ENCODE data around the gene IRF2BP2. TPM values are rescaled to one million over a fixed set of nuclear protein-coding genes. Genes with fewer than 3 reads are reported as not detected.
A peak's percentile ranks its signal among the peaks of the same experiment; 100 is the strongest.
"Not testable (repeated sequence)": the region's sequence is repeated elsewhere in the genome, so short reads cannot be mapped to it uniquely, and the experiment has no call there.

The IRF2BP2 gene
- total RNA-seq, 2 experiments from 2014 or later: 83.0 to 95.0 TPM

DNA sequence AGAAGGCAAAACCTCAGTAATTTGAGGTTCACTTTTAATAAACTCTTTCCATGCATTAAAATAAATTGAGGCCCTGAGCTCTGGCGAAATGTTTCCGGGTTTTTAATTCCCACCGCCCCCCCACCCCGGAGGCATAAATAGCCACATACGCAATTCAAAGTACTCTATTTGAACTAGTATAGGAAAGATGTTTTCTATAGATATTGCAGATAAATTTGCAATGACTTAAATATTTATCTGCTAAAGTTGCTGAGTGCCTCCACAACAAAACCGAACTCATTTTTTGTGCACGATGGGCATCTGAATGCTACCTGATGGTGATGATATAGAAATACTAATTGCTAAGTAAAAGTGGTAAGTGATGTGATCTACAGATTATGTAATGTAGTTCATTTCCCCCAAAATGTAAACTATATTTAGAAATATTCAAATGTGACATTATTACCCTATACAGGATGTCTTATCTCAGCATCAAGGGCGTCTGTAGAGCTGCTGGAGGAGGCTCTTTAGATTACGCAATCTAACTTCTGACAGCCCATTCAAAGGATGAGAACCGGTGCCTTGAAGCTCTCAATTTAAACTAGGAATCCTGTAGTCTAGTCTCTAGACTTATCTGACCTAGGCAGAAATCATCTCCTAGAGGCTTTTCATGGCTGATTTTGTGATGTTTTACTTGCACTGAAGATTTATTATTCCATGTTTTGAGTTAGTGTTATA, 8.5 kb downstream of the IRF2BP2 start:
- ChIA-PET CTCF (interaction anchor here (0.5 to 1.9 kb wide), 8 partner anchors 17 to 482 kb away, joined by 3 to 8 read pairs (median 4); no protein-coding TSS in a partner anchor), POLR2A (interaction anchor here (0.5 to 1.1 kb wide), 7 partner anchors 18 to 167 kb away, joined by 3 to 4 read pairs (median 3); no protein-coding TSS in a partner anchor)
- no peaks in the 10 kb centered on the region for H3K9me3 Mint-ChIP-seq
- H3K4me3 Mint-ChIP-seq: peak overlapping the region; percentile 74
- DNase-seq: peak; percentile 55
- peaks cover 38% of the 10 kb centered on the region for H3K36me3 Mint-ChIP-seq (ENCODE audit: low read depth)
- peaks cover 72% of the 10 kb centered on the region for H3K4me1 Mint-ChIP-seq
- no peaks in the 10 kb centered on the region for H3K27me3 Mint-ChIP-seq
- H3K27ac Mint-ChIP-seq: peak overlapping the region; percentile 96

DNA sequence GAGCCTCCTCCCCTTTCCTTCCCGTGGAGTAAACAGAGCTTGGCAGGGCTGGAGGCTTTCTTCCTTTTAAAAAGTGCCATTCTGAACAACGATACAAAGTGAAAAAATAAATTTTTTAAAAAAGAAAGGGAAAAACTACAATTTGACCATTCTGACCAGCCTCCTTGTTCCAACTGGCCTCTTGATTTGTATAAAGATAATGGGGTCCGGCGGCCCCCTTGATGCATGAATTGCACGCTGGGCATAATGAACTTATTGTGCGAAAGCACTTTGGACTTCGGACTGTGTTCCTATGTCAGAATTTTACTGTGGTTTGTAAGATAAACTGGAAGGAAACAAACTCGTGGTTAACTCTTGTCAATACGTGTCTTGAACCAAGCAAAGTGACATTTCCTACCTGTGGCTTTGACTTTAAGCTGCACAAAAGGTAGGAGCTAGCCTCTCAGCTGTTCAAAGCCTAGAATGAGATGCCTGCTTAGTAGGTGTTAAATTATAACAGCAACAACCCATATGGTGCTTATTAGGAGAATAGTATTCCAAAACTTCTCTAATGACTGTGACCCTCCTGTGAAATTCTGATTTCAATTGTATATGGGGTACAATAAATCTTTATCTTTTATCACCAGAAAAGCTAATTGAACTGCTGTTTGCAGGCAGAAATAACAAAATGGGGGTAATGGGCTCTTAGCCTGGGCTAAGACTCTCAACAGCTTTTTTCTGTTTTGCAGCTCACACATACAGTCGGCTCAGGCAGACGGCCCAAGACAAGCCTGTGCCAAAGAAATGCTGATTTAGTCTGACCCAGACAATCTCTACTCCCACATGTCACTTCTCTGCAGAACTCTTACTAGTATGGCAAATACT, 9.3 kb downstream of the IRF2BP2 start:
- Mint-ChIP-seq H3K27ac (peak overlapping the region; percentile 96), H3K4me1 (peaks cover 68% of the 10 kb centered on the region), H3K4me3 (peak overlapping the region; percentile 74), H3K27me3 (no peaks in the 10 kb centered on the region), H3K9me3 (no peaks in the 10 kb centered on the region), H3K36me3 (ENCODE audit: low read depth) (peaks cover 30% of the 10 kb centered on the region)
- CTCF ChIA-PET: interaction anchor here (0.6 to 1.9 kb wide), 9 partner anchors 12 to 483 kb away, joined by 3 to 8 read pairs (median 4); no protein-coding TSS in a partner anchor
- POLR2A ChIA-PET: interaction anchor here (0.5 to 1.1 kb wide), 8 partner anchors 11 to 481 kb away, joined by 3 to 13 read pairs (median 3); no protein-coding TSS in a partner anchor
- DNase-seq: peak; percentile 53

DNA sequence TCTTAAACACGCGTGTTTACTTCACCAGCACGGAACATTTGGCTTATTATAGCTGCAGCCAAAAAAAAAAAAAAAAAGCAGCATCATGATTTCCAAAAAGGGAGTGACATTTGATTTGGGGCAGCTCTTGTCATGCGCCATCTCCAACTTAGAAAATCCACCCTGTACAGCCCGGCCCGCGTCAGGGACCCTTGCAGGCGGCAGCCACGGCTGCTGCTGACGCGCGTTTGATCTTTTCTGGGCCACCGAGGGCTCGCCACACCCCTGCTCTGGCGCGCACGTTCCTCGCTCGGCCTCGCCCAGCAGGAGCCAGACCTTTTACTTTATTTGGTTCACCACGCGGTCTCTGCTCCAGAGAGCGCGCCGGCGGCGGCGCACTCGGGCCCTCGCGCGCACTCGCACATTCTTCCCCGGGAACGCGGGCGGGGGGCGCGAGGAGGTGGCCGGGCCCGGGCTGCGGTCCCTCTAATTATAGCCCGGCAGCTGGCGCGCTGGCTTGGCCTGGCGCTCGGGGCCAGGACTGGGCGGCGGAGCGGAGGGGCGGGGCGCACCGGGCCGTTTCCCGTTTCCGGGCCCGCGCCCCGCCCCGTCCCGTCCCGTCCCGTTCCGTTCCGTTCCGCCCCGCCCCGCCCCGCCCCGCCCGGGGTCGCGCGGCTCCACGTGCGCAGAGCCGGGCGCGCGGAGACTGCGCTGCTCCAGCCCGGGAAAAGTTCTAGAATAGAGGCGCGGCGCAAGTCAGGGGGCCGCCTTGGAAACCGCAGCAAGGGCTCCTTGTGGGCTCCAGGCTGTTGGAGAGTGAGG, 10.2 kb downstream of the IRF2BP2 start:
- ChIA-PET CTCF (interaction anchor here (0.6 to 1.5 kb wide), 6 partner anchors 13 to 358 kb away, joined by 3 to 5 read pairs (median 3); no protein-coding TSS in a partner anchor), POLR2A (interaction anchor here (0.6 to 1.0 kb wide), 4 partner anchors 12 to 482 kb away, joined by 3 to 13 read pairs (median 4); no protein-coding TSS in a partner anchor)
- Mint-ChIP-seq H3K36me3 (ENCODE audit: low read depth) (peaks cover 22% of the 10 kb centered on the region), H3K4me1 (peaks cover 61% of the 10 kb centered on the region), H3K27ac (peak overlapping the region; percentile 96), H3K27me3 (no peaks in the 10 kb centered on the region), H3K4me3 (peak overlapping the region; percentile 82), H3K9me3 (no peaks in the 10 kb centered on the region)
- DNase-seq: peak; percentile 67

DNA sequence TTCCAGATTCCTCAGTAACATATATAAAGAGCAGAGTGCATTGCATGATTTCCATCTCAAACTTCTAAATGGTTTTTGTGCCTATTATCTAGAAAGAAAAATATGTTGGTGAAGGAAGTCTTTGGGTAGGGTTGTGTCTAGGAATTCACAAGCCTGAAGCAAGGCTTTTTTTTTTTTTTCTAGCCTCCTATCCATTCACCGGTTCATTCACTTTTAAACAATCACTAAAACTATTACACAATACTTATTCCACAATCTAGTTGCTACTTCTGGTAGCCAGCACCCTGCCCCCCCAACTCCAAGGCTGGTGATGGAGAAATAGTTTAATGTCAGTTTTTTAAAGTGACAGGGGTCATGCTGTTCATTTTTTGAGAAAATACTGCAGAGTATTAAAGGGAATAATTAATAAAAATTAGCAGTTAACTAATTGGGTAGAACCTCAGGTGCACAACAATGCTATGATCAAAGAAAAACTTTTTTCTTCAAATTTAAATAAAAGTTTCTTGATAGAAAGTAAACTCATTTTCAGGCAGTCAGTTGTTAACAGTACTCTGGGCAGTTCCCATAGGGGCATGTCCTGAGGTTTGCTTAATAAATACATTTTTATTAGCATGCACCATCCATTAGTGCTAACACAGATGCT, 10.9 kb downstream of the IRF2BP2 start:
- peaks cover 60% of the 10 kb centered on the region for H3K4me1 Mint-ChIP-seq
- CTCF ChIA-PET: interaction anchor here (0.7 to 1.5 kb wide), 5 partner anchors 15 to 539 kb away, joined by 3 to 7 read pairs (median 4); no protein-coding TSS in a partner anchor

DNA sequence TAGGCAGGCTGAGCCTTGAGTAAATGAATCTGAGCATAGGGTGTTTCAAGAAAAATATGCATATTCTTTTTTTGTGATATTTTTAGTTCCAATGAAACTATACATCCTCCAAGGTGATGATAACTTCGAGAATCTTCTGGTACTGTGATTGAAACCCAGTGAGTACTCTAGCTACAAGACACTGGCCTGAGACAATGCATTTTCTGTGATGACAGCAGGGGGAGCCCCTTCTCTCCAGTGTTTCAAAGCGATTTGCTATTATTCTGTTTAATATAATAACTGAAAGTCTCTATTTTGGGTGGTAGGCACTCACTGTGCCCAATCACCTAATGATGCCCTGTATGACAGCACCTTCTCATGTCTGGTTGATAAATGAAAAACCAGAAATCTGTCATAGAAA, 12.1 kb downstream of the IRF2BP2 start:
- H3K4me1 Mint-ChIP-seq: peaks cover 53% of the 10 kb centered on the region
- H3K36me3 Mint-ChIP-seq (ENCODE audit: low read depth): peaks cover 8% of the 10 kb centered on the region
- peak; percentile 71 for DNase-seq
- POLR2A ChIA-PET: interaction anchor here (0.6 kb wide), 1 partner anchor 482 kb away, joined by 6 read pairs; no protein-coding TSS in a partner anchor
- no peak overlapping the region for H3K27ac Mint-ChIP-seq
- H3K9me3 Mint-ChIP-seq: no peaks in the 10 kb centered on the region
- no peaks in the 10 kb centered on the region for H3K27me3 Mint-ChIP-seq
- CTCF ChIA-PET: interaction anchor here (0.6 to 1.4 kb wide), 12 partner anchors 11 to 489 kb away, joined by 3 to 7 read pairs (median 3); no protein-coding TSS in a partner anchor
- no peak overlapping the region for H3K4me3 Mint-ChIP-seq

More for the DNA sequence above, 10.9 kb downstream of the IRF2BP2 start:
- H3K27me3 Mint-ChIP-seq: no peaks in the 10 kb centered on the region
- POLR2A ChIA-PET: no interaction called here
- peaks cover 17% of the 10 kb centered on the region for H3K36me3 Mint-ChIP-seq (ENCODE audit: low read depth)
- H3K4me3 Mint-ChIP-seq: peak overlapping the region; percentile 82
- DNase-seq: no peak
- no peaks in the 10 kb centered on the region for H3K9me3 Mint-ChIP-seq
- H3K27ac Mint-ChIP-seq: peak overlapping the region; percentile 96

DNA sequence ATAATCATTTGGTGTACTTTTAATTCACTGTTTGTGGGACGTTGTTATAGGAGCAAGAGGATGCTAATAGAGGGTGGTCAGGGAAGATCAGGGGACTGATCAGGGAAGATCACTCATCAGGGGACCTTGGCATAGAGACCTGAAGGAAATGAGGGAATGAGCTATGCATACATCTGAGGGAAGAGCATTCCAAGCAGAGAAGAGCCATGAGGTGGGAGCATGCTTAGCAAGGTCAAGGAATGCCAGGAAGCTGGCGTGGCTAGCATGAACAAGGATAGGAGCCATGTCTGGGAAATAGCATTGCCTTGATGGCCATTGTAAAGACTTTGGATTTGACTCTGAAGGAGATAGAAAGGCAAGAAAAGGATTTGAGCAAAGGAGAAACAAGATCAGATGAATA, 14.1 kb downstream of the IRF2BP2 start:
- Mint-ChIP-seq H3K4me3 (no peak overlapping the region), H3K27me3 (no peaks in the 10 kb centered on the region), H3K36me3 (ENCODE audit: low read depth) (no peaks in the 10 kb centered on the region), H3K4me1 (peaks cover 33% of the 10 kb centered on the region), H3K9me3 (no peaks in the 10 kb centered on the region), H3K27ac (no peak overlapping the region)
- DNase-seq: no peak
- ChIA-PET CTCF (interaction anchor here (1.2 to 1.3 kb wide), 2 partner anchors 11 to 496 kb away, joined by 3 read pairs; no protein-coding TSS in a partner anchor), POLR2A (no interaction called here)

DNA sequence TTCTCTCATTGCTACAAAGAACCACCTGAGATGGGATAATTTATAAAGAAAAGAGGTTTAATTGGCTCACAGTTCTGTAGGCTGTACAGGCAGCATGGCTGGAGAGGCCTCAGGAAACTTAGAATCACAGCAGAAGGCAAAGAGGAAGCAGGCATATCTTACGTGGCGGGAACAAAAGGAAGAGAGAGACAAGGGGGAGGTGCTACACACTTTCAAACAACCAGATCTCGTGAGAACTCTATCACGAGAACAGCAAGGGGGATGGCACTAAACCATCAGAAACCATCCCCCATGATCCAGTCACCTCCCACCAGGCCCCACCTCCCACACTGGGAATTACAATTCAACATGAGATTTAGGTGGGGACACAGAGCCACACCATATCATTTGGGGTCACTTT, 15.4 kb downstream of the IRF2BP2 start:
- H3K27ac Mint-ChIP-seq; POLR2A ChIA-PET; H3K27me3 Mint-ChIP-seq; H3K9me3 Mint-ChIP-seq; H3K36me3 Mint-ChIP-seq (ENCODE audit: low read depth); H3K4me3 Mint-ChIP-seq: not testable (repeated sequence)
- DNase-seq: peak; percentile 1
- CTCF ChIA-PET: interaction anchor here (0.9 kb wide), 1 partner anchor 10 kb away, joined by 3 read pairs; no protein-coding TSS in a partner anchor
- peaks cover 25% of the 10 kb centered on the region for H3K4me1 Mint-ChIP-seq

DNA sequence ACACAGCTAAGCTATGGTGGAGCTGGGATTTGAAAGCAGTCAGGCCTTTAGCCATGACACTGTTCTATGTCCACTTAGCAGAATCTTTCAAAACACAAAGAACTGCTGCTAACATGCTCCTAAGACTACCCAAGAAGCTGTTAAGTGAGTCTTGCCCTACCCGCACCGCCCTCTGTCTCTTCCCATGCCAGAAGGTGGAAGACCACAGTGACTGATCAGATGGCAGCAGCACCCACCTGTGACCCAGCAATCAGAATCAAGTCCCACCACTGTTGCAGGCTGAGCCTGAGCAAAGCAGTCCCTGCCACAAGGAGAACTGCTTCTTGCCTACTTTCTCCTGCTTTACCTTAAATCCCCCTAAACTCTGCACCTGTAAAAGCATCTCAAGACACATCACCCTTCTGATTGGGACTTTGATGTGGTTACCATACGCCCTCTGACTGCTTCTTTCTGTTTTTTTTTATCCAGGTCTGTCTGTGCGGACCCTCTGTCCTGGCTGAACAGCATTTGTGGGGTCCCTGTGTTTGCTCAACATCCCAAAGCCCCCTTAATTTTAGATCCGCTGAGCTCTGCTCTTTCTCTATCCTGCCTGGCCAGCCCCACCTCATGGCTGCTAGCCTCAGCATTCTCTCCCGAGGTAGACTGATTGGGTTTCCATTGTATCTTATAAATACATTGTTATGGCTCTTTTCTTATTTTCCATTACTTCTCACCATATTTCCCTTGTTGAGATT, 16.0 kb downstream of the IRF2BP2 start:
- DNase-seq: no peak
- Mint-ChIP-seq H3K27ac (no peak overlapping the region), H3K27me3 (no peaks in the 10 kb centered on the region), H3K4me3 (no peak overlapping the region), H3K9me3 (no peaks in the 10 kb centered on the region), H3K4me1 (peaks cover 21% of the 10 kb centered on the region), H3K36me3 (ENCODE audit: low read depth) (no peaks in the 10 kb centered on the region)
- ChIA-PET POLR2A (no interaction called here), CTCF (interaction anchor here (0.6 to 0.9 kb wide), 2 partner anchors 9 to 665 kb away, joined by 3 read pairs; no protein-coding TSS in a partner anchor)

DNA sequence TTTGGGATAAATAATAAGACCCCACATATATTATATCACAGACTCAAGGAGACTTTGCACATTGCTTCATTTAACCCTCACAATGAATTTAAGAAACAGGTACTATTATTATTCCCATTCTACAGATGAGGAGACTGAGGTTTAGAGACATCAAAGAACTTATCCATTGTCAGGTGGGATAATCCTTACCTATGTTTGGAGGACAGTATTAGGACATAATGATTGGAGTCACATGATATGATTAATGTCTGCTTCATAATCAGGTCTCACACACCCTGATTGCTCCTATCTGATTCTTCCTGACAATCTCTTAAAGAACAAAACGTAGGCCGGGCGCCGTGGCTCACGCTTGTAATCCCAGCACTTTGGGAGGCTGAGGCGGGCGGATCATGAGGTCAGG, 16.9 kb downstream of the IRF2BP2 start:
- Mint-ChIP-seq H3K9me3 (no peaks in the 10 kb centered on the region), H3K4me3 (no peak overlapping the region), H3K27me3 (no peaks in the 10 kb centered on the region), H3K4me1 (peaks cover 15% of the 10 kb centered on the region), H3K36me3 (ENCODE audit: low read depth) (no peaks in the 10 kb centered on the region), H3K27ac (no peak overlapping the region)
- CTCF ChIA-PET: interaction anchor here (1.4 kb wide), 1 partner anchor 49 kb away, joined by 5 read pairs; no protein-coding TSS in a partner anchor
- DNase-seq: no peak
- POLR2A ChIA-PET: no interaction called here

DNA sequence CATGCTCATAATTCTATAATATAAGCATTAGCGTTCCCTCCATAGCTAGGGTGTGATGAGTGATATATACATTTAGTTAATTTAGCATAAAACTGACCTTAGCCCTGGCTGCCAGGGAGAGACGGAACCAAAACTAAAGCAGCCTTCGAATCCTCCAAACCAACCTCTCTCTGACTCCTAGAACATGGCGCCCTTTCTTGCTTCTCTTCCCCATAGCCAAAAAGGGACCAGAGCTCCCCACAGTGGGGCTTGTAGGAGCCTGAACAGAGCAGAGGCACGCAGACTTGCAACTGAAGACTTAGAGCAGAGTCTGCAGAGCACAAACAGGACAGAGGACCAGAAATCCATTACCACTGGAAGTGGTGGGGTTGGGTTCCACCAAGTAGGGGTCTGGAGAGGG, 17.7 kb downstream of the IRF2BP2 start:
- Mint-ChIP-seq H3K4me3 (no peak overlapping the region), H3K36me3 (ENCODE audit: low read depth) (no peaks in the 10 kb centered on the region), H3K9me3 (no peaks in the 10 kb centered on the region), H3K4me1 (peaks cover 11% of the 10 kb centered on the region), H3K27me3 (peaks cover 2% of the 10 kb centered on the region), H3K27ac (no peak overlapping the region)
- POLR2A ChIA-PET: no interaction called here
- CTCF ChIA-PET: interaction anchor here (0.9 to 1.4 kb wide), 3 partner anchors 27 to 72 kb away, joined by 3 to 5 read pairs (median 3); no protein-coding TSS in a partner anchor
- no peak for DNase-seq

DNA sequence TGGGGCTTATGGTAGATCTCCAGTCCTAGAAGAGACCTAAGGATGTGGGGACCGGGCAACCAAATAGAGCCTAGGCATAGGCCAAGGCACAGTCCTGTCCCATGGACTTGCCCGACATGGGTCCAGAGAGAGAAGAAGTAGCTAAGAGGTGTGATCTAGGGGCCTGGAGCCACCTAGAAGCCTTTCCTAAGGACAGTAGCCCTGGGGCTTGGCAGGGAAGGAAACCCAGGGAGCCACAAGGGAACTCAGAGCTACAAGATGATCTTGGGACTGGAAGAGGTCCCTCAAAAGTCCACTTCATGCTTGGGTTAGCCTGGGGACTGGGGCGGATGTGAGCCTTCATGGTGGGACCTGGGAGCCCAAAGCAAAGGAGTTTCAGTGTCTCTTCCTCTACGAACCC, 18.8 kb downstream of the IRF2BP2 start:
- H3K4me1 Mint-ChIP-seq: peaks cover 9% of the 10 kb centered on the region
- no peaks in the 10 kb centered on the region for H3K36me3 Mint-ChIP-seq (ENCODE audit: low read depth)
- ChIA-PET CTCF (interaction anchor here (0.6 to 1.3 kb wide), 5 partner anchors 12 to 499 kb away, joined by 3 to 5 read pairs (median 3); no protein-coding TSS in a partner anchor), POLR2A (no interaction called here)
- H3K27ac Mint-ChIP-seq: no peak overlapping the region
- no peak for DNase-seq
- no peaks in the 10 kb centered on the region for H3K9me3 Mint-ChIP-seq
- H3K27me3 Mint-ChIP-seq: peaks cover 2% of the 10 kb centered on the region
- H3K4me3 Mint-ChIP-seq: no peak overlapping the region

All from activated CD4-positive, alpha-beta T cell treated with anti-CD3 and anti-CD28 coated beads, Interleukin-2, amount 10 ng/mL, durations not matched to agents 7 days and 5 days (primary cell).